ENCODE data around the gene MYH7. TPM values are rescaled to one million over a fixed set of nuclear protein-coding genes. Genes with fewer than 3 reads are reported as not detected.
"Not testable (repeated sequence)": the region's sequence is repeated elsewhere in the genome, so short reads cannot be mapped to it uniquely, and the experiment has no call there.

Gene MYH7
- total and polyA plus RNA-seq, 9 donors = 0.92 to 1.1 (median 0.95) TPM; not detected in 5

DNA sequence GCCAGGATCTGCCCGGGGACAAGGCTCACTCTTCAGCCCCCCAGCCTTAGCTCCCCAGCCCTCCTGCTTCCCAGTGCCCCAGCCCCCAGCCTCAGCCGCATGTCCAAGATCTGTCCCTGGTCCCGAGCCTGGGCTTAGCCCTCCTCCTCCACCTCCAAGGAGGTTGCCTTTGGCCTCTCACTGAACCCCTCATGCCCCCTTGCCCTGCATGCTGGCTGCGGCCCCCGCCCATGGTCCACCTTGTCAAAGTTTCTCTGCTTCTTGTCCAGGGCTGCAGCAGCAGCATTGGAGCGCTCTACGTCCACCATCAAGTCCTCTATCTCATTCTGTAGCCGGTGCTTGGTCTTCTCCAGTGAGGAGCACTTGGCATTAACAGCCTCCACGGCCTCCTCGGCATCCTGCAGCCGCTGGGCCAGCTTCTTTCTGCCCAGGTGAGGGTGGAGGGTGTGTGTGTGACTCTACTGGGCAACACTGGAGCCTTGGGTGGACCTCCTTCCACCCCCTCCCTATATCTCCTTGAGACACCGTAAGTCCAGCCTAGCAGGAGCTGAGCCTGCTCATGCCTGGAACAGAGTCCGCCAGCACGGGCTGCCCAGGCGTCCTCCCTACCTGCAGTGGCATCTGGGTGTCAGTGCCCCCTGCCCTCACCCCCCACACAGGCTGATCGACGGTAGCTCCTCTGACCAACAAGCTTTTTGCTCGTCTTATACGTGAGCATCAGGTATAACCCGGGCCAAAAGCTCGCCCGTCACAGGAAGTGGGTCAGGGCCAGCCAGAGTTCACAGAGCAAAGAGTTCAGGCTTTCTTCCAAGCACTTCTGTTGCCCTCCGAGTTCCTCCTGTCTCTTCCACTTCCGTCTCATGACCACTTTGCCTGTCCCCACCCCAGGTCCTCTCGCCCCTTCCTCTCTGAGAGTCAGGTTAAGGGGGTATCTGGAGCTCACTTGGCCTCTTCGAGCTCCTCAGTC is 47.3 kb downstream of the MYH7 start:
- Histone ChIP-seq H3K4me1 (ENCODE audit: insufficient read depth) (no peaks in the 10 kb centered on the region), H3K27me3 (no peaks in the 10 kb centered on the region), H3K27ac (no peak overlapping the region), H3K4me3 (no peak overlapping the region), H3K9me3 (no peaks in the 10 kb centered on the region), H3K36me3 (no peaks in the 10 kb centered on the region)
- intact Hi-C loops (cut with DNase I) = no loop called here
- no peak for DNase-seq
- WGBS, 3 donors = 71 to 74% (median 71%) methylated on average over 26 of the region's 26 CpGs
- TF ChIP-seq POLR2A (IDR thresholded peaks at IDR 0.05) (no peak), EP300 (IDR thresholded peaks at IDR 0.05) (no peak)
- TF ChIP-seq, protein P1, sequence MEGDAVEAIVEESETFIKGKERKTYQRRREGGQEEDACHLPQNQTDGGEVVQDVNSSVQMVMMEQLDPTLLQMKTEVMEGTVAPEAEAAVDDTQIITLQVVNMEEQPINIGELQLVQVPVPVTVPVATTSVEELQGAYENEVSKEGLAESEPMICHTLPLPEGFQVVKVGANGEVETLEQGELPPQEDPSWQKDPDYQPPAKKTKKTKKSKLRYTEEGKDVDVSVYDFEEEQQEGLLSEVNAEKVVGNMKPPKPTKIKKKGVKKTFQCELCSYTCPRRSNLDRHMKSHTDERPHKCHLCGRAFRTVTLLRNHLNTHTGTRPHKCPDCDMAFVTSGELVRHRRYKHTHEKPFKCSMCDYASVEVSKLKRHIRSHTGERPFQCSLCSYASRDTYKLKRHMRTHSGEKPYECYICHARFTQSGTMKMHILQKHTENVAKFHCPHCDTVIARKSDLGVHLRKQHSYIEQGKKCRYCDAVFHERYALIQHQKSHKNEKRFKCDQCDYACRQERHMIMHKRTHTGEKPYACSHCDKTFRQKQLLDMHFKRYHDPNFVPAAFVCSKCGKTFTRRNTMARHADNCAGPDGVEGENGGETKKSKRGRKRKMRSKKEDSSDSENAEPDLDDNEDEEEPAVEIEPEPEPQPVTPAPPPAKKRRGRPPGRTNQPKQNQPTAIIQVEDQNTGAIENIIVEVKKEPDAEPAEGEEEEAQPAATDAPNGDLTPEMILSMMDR (IDR thresholded peaks at IDR 0.05) = no peak

DNA sequence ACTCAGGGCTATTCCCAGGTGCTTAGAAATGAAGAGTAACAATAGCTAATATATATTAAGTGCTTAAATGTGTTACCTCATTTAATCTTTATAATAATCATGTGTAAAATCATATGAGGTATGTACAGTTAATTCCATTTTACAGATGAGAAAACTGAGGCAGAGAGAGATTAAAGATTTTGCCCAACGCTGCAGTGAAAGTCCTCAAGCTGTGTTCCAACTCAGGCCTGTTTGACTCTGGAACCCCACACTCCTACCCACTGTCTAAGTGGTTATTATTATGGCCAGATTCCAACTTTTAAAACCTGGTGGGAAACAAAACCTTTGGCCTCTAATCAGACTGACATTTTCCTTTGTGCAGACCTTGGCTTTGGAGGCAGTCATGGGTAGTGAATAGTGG is 48.5 kb downstream of the MYH7 start:
- intact Hi-C loops (cut with DNase I) = no loop called here
- Histone ChIP-seq H3K4me1 (ENCODE audit: insufficient read depth) (no peaks in the 10 kb centered on the region), H3K27me3 (no peaks in the 10 kb centered on the region), H3K27ac (no peak overlapping the region), H3K4me3 (no peak overlapping the region), H3K9me3 (no peaks in the 10 kb centered on the region), H3K36me3 (no peaks in the 10 kb centered on the region)
- 72 to 83% (median 83%) methylated on average over 1 of the region's 1 CpG for WGBS, 3 donors
- no peak for DNase-seq
- TF ChIP-seq POLR2A (IDR thresholded peaks at IDR 0.05) = no peak
- no peak for TF ChIP-seq EP300 (IDR thresholded peaks at IDR 0.05)
- TF ChIP-seq, protein P1 (IDR thresholded peaks at IDR 0.05) = no peak

DNA sequence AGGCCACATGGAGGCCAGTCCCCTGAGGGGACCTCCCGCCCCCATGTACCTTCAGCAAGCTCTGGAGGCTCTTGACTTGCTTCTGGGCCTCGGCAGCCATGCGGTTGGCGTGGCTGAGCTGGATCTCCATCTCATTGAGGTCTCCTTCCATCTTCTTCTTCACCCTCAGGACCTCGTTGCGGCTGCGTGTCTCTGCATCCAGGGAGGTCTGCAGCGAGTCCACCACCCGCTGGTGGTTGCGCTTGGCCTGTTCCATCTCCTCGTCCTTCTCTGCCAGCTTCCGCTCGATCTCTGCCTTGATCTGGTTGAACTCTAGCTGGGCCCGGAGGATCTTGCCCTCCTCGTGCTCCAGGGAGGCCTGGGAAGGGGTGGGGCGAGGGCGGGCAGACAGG is 49.2 kb downstream of the MYH7 start:
- intact Hi-C loops (cut with DNase I); DNase-seq; H3K9me3 ChIP-seq; H3K27ac ChIP-seq; H3K27me3 ChIP-seq; H3K4me3 ChIP-seq; H3K4me1 ChIP-seq (ENCODE audit: insufficient read depth); H3K36me3 ChIP-seq: not testable (repeated sequence)
- WGBS, 3 donors = 87 to 91% (median 89%) methylated on average over 17 of the region's 17 CpGs

DNA sequence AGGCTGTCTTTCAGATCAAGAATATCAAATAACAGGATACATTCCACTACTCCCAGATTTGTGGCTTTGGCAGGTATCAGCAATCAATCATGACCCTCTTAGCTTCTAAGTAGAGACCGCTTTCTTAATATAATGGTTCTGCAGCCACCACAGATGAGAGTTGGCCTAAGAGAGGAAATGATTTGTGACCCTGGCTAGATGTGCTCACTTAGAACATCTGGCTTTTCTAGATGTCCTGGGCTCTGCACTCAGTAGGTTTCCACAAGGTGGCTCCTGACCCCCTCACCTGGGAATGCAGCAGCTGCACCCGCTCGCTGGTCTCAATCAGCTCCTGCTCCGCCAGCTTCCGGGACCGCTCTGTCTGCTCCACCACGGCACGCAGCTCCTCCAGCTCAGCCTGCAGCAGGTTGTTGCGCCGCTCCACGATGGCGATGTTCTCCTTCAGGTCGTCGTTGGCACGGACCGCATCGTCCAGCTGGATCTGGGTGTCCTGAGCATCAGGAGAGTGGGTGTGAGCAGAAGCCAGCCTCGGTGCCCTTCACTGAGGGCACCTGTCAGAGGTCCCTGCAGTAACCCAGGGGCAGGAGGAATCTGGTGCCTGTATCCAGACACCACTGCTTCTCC is 49.7 kb downstream of the MYH7 start:
- Histone ChIP-seq H3K36me3 (no peaks in the 10 kb centered on the region), H3K4me1 (ENCODE audit: insufficient read depth) (no peaks in the 10 kb centered on the region), H3K4me3 (no peak overlapping the region), H3K27ac (no peak overlapping the region), H3K27me3 (no peaks in the 10 kb centered on the region), H3K9me3 (no peaks in the 10 kb centered on the region)
- intact Hi-C loops (cut with DNase I) = no loop called here
- no peak for DNase-seq
- 85 to 87% (median 86%) methylated on average over 18 of the region's 18 CpGs for WGBS, 3 donors
- TF ChIP-seq EP300 (IDR thresholded peaks at IDR 0.05) (no peak), POLR2A (IDR thresholded peaks at IDR 0.05) (no peak)
- TF ChIP-seq, protein P1 (IDR thresholded peaks at IDR 0.05) = no peak

DNA sequence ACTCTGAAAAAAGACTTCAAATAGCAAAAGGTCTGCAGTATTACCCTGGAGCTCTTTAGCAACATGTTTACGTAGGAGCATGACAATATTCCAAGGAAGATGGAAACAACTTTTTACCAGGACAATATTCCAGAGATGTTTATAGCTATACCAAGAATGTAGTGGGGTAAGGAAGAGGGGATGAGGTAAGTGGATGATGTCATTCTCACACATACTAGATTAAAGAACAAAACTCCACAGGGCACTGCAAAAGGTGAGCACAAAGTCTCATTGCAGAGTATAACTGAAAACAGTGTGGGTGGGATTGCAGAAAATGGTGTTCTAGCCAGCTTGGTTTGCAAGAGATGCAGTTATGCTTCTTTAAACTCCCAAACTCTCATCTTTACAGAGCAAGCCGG is 50.2 kb downstream of the MYH7 start:
- Histone ChIP-seq H3K4me1 (ENCODE audit: insufficient read depth) (no peaks in the 10 kb centered on the region), H3K4me3 (no peak overlapping the region), H3K36me3 (no peaks in the 10 kb centered on the region), H3K27ac (no peak overlapping the region), H3K9me3 (no peaks in the 10 kb centered on the region), H3K27me3 (no peaks in the 10 kb centered on the region)
- no peak for DNase-seq
- TF ChIP-seq POLR2A (IDR thresholded peaks at IDR 0.05) = no peak
- TF ChIP-seq, protein P1 (IDR thresholded peaks at IDR 0.05) = no peak
- TF ChIP-seq EP300 (IDR thresholded peaks at IDR 0.05) = no peak
- WGBS, 3 donors = 52 to 68% (median 67%) methylated on average over 2 of the region's 2 CpGs
- intact Hi-C loops (cut with DNase I) = no loop called here

Data from ovary (tissue), 9 donors.